Liver (tissue), 3 donors: Measurements from ENCODE around the gene BACH2.

Experiments
- EGR1 ChIP-seq, 2 donors: IDR thresholded peaks; 2 replicates each; pipeline ENCODE4 v1.6.1; 2016 to 2018; ENCODE audit warnings: antibody characterized with exemption in 2 of 2, low read depth in 2 of 2
- GABPA ChIP-seq, 2 donors: IDR thresholded peaks in 1 of 2; conservative IDR thresholded peaks in 1 of 2; 2 replicates each; pipeline ENCODE4 v1.6.1; 2016; ENCODE audit warnings: antibody characterized with exemption in 2 of 2, mild to moderate bottlenecking in 1 of 2, moderate library complexity in 1 of 2
- JUND ChIP-seq, 2 donors: IDR thresholded peaks; 2 replicates each; pipeline ENCODE4 v1.6.1; 2016; ENCODE audit warnings: antibody characterized with exemption in 2 of 2
- RAD21 ChIP-seq, 2 donors: IDR thresholded peaks; 2 replicates each; pipeline ENCODE4 v1.6.1; 2016; ENCODE audit warnings: antibody characterized with exemption in 2 of 2, mild to moderate bottlenecking in 2 of 2
- TAF1 ChIP-seq: conservative IDR thresholded peaks from 2 replicates; pipeline ENCODE4 v1.6.1; 2016; ENCODE audit warnings: antibody characterized with exemption, mild to moderate bottlenecking
- YY1 ChIP-seq: IDR thresholded peaks from 2 replicates; pipeline ENCODE4 v1.6.1; 2016; ENCODE audit warnings: antibody characterized with exemption, mild to moderate bottlenecking
- TF ChIP-seq, protein P1 (sequence below): fragments of 150-350 bp; IDR thresholded peaks from 2 replicates; pipeline ENCODE4 v1.5.1; 2017; ENCODE audit warnings: improper control_type of control experiment, low read depth, low read length; ENCODE audit not compliant: missing input control
- TF ChIP-seq, protein P2 (sequence below): IDR thresholded peaks from 2 replicates; pipeline ENCODE4 v1.6.1; 2016; ENCODE audit warnings: antibody characterized with exemption
- TF ChIP-seq, protein P3 (sequence below): IDR thresholded peaks from 2 replicates; pipeline ENCODE4 v1.6.1; 2016; ENCODE audit warnings: antibody characterized with exemption
- TF ChIP-seq, protein P4 (sequence below): IDR thresholded peaks from 2 replicates; pipeline ENCODE4 v1.6.1; 2016; ENCODE audit warnings: antibody characterized with exemption, mild to moderate bottlenecking
- donor health status: healthy.
- donor health status: healthy.

DNA sequence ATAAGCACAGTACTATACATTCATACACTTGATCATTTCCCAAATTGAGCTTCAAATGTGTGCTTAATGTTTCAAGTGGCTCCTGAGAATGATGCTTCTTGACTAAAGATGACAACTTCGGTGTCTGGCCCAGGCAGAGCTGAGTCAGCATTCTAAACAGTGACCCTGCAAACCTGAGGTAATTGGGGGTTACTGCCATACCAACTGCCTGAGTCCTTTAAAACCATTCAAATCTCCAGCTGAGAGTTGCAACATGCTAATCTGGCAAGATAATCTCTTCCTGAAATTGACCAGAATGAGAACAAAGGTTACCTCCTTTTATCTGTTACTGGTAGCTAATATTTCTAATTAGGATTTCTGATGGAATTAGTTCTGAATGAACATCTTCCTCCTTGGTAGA, 8.2 kb downstream of the BACH2 start:
- TF ChIP-seq, protein P1, sequence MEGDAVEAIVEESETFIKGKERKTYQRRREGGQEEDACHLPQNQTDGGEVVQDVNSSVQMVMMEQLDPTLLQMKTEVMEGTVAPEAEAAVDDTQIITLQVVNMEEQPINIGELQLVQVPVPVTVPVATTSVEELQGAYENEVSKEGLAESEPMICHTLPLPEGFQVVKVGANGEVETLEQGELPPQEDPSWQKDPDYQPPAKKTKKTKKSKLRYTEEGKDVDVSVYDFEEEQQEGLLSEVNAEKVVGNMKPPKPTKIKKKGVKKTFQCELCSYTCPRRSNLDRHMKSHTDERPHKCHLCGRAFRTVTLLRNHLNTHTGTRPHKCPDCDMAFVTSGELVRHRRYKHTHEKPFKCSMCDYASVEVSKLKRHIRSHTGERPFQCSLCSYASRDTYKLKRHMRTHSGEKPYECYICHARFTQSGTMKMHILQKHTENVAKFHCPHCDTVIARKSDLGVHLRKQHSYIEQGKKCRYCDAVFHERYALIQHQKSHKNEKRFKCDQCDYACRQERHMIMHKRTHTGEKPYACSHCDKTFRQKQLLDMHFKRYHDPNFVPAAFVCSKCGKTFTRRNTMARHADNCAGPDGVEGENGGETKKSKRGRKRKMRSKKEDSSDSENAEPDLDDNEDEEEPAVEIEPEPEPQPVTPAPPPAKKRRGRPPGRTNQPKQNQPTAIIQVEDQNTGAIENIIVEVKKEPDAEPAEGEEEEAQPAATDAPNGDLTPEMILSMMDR: no peak
- TF ChIP-seq EGR1 (IDR thresholded peaks at IDR 0.05; ENCODE audit: low read depth in 2 of 2): peak in 1 of 2 donors; percentile 9
- no peak for TF ChIP-seq TAF1
- no peak for TF ChIP-seq GABPA (IDR thresholded peaks at IDR 0.05 in 1 of 2, conservative IDR thresholded peaks at IDR 0.05 in 1 of 2)
- TF ChIP-seq, protein P2, sequence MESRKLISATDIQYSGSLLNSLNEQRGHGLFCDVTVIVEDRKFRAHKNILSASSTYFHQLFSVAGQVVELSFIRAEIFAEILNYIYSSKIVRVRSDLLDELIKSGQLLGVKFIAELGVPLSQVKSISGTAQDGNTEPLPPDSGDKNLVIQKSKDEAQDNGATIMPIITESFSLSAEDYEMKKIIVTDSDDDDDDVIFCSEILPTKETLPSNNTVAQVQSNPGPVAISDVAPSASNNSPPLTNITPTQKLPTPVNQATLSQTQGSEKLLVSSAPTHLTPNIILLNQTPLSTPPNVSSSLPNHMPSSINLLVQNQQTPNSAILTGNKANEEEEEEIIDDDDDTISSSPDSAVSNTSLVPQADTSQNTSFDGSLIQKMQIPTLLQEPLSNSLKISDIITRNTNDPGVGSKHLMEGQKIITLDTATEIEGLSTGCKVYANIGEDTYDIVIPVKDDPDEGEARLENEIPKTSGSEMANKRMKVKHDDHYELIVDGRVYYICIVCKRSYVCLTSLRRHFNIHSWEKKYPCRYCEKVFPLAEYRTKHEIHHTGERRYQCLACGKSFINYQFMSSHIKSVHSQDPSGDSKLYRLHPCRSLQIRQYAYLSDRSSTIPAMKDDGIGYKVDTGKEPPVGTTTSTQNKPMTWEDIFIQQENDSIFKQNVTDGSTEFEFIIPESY: no peak
- TF ChIP-seq, protein P3, sequence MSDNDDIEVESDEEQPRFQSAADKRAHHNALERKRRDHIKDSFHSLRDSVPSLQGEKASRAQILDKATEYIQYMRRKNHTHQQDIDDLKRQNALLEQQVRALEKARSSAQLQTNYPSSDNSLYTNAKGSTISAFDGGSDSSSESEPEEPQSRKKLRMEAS: peak; percentile 44
- peak; percentile 45 to 60 for TF ChIP-seq JUND (IDR thresholded peaks at IDR 0.05)
- TF ChIP-seq, protein P4, sequence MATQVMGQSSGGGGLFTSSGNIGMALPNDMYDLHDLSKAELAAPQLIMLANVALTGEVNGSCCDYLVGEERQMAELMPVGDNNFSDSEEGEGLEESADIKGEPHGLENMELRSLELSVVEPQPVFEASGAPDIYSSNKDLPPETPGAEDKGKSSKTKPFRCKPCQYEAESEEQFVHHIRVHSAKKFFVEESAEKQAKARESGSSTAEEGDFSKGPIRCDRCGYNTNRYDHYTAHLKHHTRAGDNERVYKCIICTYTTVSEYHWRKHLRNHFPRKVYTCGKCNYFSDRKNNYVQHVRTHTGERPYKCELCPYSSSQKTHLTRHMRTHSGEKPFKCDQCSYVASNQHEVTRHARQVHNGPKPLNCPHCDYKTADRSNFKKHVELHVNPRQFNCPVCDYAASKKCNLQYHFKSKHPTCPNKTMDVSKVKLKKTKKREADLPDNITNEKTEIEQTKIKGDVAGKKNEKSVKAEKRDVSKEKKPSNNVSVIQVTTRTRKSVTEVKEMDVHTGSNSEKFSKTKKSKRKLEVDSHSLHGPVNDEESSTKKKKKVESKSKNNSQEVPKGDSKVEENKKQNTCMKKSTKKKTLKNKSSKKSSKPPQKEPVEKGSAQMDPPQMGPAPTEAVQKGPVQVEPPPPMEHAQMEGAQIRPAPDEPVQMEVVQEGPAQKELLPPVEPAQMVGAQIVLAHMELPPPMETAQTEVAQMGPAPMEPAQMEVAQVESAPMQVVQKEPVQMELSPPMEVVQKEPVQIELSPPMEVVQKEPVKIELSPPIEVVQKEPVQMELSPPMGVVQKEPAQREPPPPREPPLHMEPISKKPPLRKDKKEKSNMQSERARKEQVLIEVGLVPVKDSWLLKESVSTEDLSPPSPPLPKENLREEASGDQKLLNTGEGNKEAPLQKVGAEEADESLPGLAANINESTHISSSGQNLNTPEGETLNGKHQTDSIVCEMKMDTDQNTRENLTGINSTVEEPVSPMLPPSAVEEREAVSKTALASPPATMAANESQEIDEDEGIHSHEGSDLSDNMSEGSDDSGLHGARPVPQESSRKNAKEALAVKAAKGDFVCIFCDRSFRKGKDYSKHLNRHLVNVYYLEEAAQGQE: peak; percentile 37
- peak; percentile 68 for TF ChIP-seq YY1
- TF ChIP-seq RAD21 (IDR thresholded peaks at IDR 0.05): peak; percentile 31 to 51
